K562 (cell line): ENCODE results near the gene ZSCAN22. TPM values are rescaled to one million over a fixed set of nuclear protein-coding genes. Genes with fewer than 3 reads are reported as not detected.

ENCODE experiments used
- BACH1 ChIP-seq: fragments of 200-800 bp; sonication (Bioruptor generic); IDR thresholded peaks from 2 replicates; pipeline ENCODE4 v1.6.1; 2016; ENCODE audit warnings: missing genetic modification characterization, missing compliant biosample characterization
- CBFB ChIP-seq: sonication (generic); formaldehyde crosslinking; IDR thresholded peaks from 2 replicates; pipeline ENCODE4 v1.4.0; 2020; ENCODE audit warnings: mild to moderate bottlenecking, missing genetic modification reagents
- CREBBP ChIP-seq: IDR thresholded peaks from one replicate; pipeline ENCODE4 v1.6.1; 2012; ENCODE audit warnings: low read depth, mild to moderate bottlenecking, control low read depth, inconsistent platforms, low read length
- GATAD2B ChIP-seq: fragments of 450-650 bp; IDR thresholded peaks from 2 replicates; pipeline ENCODE4 v1.6.1; 2017; ENCODE audit warnings: mild to moderate bottlenecking, borderline replicate concordance
- GTF2A2 ChIP-seq: IDR thresholded peaks from 2 replicates; pipeline ENCODE4 v1.6.1; 2016; ENCODE audit warnings: mild to moderate bottlenecking, missing genetic modification characterization, missing compliant biosample characterization
- HDAC8 ChIP-seq: fragments of 450-650 bp; IDR thresholded peaks from 2 replicates; pipeline ENCODE4 v1.6.1; 2016; ENCODE audit warnings: mild to moderate bottlenecking, missing genetic modification characterization, moderate library complexity, missing compliant biosample characterization
- HIVEP1 ChIP-seq: fragments of 250-450 bp; sonication (Bioruptor Pico); IDR thresholded peaks from 2 replicates; pipeline ENCODE4 v1.4.0; 2020; ENCODE audit warnings: mild to moderate bottlenecking
- MBD2 ChIP-seq: sonication (generic); IDR thresholded peaks from 2 replicates; pipeline ENCODE4 v1.6.1; 2016; ENCODE audit warnings: low read depth, borderline replicate concordance
- NUFIP1 ChIP-seq: fragments of 450-650 bp; IDR thresholded peaks from 2 replicates; pipeline ENCODE4 v1.6.1; 2018; ENCODE audit not compliant: partially characterized antibody
- SRSF1 ChIP-seq: fragments of 200-400 bp; formaldehyde crosslinking; IDR thresholded peaks from 2 replicates; pipeline ENCODE4 v1.6.1; 2017; ENCODE audit warnings: mild to moderate bottlenecking, low read depth, low read length, moderate library complexity
- TEAD4 ChIP-seq, 2 experiments: sonication (generic) in 1 of 2; formaldehyde crosslinking in 1 of 2; IDR thresholded peaks; 2 replicates each; pipeline versions ENCODE4 v1.6.1 to v1.8.0; 2012 to 2022; ENCODE audit warnings: borderline replicate concordance in 1 of 2, inconsistent platforms in 1 of 2, low read length in 1 of 2, mild to moderate bottlenecking in 1 of 2, missing genetic modification reagents in 1 of 2
- ZNF41 ChIP-seq: fragments of 250-450 bp; sonication (Bioruptor Pico); conservative IDR thresholded peaks from 2 replicates; pipeline ENCODE4 v1.4.0; 2020; ENCODE audit warnings: mild to moderate bottlenecking
- ZNF717 ChIP-seq: fragments of 250-450 bp; sonication (Bioruptor Pico); IDR thresholded peaks from 2 replicates; pipeline ENCODE4 v1.5.0; 2021
- ZNF764 ChIP-seq: fragments of 250-450 bp; sonication (Bioruptor Pico); IDR thresholded peaks from 2 replicates; pipeline ENCODE4 v1.4.0; 2020; ENCODE audit warnings: low read depth, mild to moderate bottlenecking, moderate library complexity
- ZNF766 ChIP-seq: fragments of 200-800 bp; sonication (Bioruptor generic); conservative IDR thresholded peaks from 2 replicates; pipeline ENCODE4 v1.6.1; 2016; ENCODE audit warnings: missing genetic modification characterization, missing compliant biosample characterization
- polyA plus RNA-seq, 8 experiments: library from polyadenylated mRNA; depleted of rRNA in 4 of 8; stranded (reverse) in 5 of 8; unstranded in 3 of 8; fragments of >200 nt; fragmentation: Nextera tagmentation in 2 of 8; fragmentation: Illumina TruSeq in 1 of 8; extraction: Ambion mirVana in 2 of 8; extraction: Trizol in 1 of 8; gene quantifications; 2 replicates each; pipeline versions ENCODE4 v1.2.1 to v1.2.3, GENCODE V29; 2011 to 2014; ENCODE audit warnings: inconsistent platforms in 1 of 8, missing spikeins in 1 of 8
- total RNA-seq, 7 experiments: library from RNA; depleted of rRNA in 6 of 7; stranded (reverse); fragments of >200 nt in 6 of 7; fragmentation: Illumina TruSeq in 2 of 7; extraction: Trizol in 2 of 7; gene quantifications; 2 replicates each; pipeline versions ENCODE4 v1.2.1 to v1.2.3, GENCODE V29; 2011 to 2021; ENCODE audit warnings: low replicate concordance in 1 of 7
- TF ChIP-seq, protein P1 (sequence below): fragments of 450-650 bp; IDR thresholded peaks from 2 replicates; pipeline ENCODE4 v1.6.1; 2018; ENCODE audit warnings: mild to moderate bottlenecking, low read depth; ENCODE audit not compliant: partially characterized antibody
- TF ChIP-seq, protein P2 (sequence below): fragments of 250-450 bp; sonication (Bioruptor Pico); IDR thresholded peaks from 2 replicates; pipeline ENCODE4 v1.5.0; 2021; ENCODE audit warnings: mild to moderate bottlenecking, borderline replicate concordance
- TF ChIP-seq, protein P3 (sequence below): sonication (generic); formaldehyde crosslinking; IDR thresholded peaks from 2 replicates; pipeline ENCODE4 v1.8.0; 2023; ENCODE audit warnings: mild to moderate bottlenecking, missing genetic modification reagents
- TF ChIP-seq, protein P4 (sequence below): sonication (generic); formaldehyde crosslinking; IDR thresholded peaks from 2 replicates; pipeline ENCODE4 v1.8.1; 2023; ENCODE audit warnings: mild to moderate bottlenecking, missing genetic modification reagents
- TF ChIP-seq, protein P5 (sequence below): fragments of 250-450 bp; sonication (Bioruptor Pico); IDR thresholded peaks from 2 replicates; pipeline ENCODE4 v1.8.0; 2022; ENCODE audit warnings: moderate library complexity, mild to moderate bottlenecking, inconsistent platforms

ZSCAN22 gene
- total and polyA plus RNA-seq, 9 of the 15 experiments (the other 6 are each of a cell fraction or from before 2014, with no cell fraction given), result 0.98 to 5.3 (median 3.0) TPM

DNA sequence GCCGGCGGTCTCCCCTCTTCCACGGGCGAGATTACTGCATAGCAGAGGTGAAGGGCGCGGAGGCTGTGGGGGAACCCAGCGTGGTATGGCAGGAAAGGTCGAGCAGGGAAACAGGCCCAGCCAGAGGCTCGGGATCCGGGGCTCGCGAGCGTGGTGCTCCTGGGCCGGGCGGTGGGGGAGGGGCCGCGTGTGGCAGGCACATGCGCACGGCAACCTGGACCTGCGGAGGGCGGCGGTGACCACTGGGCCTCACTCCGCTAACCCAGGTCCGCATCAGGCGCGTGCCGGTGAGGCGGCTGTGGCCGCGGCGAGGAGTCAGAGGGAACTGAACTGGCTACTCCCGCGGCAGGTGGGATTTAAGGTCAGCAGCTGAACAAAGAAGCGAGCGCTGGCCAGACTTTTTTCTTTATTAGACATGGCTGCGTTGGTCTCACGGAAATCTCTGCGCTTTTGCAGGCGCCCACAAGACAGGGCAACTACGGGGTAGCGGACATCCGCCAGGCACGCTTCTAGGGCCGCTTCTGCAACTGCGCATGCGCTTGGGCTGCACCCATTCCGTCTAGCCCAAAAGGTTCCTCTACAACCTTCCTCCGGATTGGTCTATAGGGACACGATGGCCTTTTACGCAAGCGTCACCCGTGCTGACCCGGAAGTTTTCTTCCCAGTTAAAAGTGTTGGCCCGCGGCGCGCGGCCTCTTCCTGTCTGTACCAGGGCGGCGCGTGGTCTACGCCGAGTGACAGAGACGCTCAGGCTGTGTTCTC, 60.0 kb downstream of the ZSCAN22 start, which contains the start of gene RPS5 (continued):
- TF ChIP-seq, protein P1, sequence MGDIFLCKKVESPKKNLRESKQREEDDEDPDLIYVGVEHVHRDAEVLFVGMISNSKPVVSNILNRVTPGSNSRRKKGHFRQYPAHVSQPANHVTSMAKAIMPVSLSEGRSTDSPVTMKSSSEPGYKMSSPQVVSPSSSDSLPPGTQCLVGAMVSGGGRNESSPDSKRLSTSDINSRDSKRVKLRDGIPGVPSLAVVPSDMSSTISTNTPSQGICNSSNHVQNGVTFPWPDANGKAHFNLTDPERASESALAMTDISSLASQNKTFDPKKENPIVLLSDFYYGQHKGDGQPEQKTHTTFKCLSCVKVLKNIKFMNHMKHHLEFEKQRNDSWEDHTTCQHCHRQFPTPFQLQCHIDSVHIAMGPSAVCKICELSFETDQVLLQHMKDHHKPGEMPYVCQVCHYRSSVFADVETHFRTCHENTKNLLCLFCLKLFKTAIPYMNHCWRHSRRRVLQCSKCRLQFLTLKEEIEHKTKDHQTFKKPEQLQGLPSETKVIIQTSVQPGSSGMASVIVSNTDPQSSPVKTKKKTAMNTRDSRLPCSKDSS, result no peak
- peak; percentile 93 for TF ChIP-seq MBD2
- TF ChIP-seq CBFB (CRISPR knock-in tag), result no peak; the same call in 1 of the 2 replicates
- TF ChIP-seq, protein P2, sequence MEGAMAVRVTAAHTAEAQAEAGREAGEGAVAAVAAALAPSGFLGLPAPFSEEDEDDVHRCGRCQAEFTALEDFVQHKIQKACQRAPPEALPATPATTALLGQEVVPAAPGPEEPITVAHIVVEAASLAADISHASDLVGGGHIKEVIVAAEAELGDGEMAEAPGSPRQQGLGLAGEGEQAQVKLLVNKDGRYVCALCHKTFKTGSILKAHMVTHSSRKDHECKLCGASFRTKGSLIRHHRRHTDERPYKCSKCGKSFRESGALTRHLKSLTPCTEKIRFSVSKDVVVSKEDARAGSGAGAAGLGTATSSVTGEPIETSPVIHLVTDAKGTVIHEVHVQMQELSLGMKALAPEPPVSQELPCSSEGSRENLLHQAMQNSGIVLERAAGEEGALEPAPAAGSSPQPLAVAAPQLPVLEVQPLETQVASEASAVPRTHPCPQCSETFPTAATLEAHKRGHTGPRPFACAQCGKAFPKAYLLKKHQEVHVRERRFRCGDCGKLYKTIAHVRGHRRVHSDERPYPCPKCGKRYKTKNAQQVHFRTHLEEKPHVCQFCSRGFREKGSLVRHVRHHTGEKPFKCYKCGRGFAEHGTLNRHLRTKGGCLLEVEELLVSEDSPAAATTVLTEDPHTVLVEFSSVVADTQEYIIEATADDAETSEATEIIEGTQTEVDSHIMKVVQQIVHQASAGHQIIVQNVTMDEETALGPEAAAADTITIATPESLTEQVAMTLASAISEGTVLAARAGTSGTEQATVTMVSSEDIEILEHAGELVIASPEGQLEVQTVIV, result no peak
- no peak; the same call in 1 of the 2 replicates for TF ChIP-seq ZNF41 (CRISPR knock-in tag)
- peak; percentile 48; the same call in 1 of the 2 replicates for TF ChIP-seq ZNF766 (CRISPR knock-in tag)
- no peak for TF ChIP-seq CREBBP
- no peak for TF ChIP-seq GTF2A2
- no peak for TF ChIP-seq HIVEP1
- no peak for TF ChIP-seq HDAC8 (tag)
- TF ChIP-seq, protein P3, sequence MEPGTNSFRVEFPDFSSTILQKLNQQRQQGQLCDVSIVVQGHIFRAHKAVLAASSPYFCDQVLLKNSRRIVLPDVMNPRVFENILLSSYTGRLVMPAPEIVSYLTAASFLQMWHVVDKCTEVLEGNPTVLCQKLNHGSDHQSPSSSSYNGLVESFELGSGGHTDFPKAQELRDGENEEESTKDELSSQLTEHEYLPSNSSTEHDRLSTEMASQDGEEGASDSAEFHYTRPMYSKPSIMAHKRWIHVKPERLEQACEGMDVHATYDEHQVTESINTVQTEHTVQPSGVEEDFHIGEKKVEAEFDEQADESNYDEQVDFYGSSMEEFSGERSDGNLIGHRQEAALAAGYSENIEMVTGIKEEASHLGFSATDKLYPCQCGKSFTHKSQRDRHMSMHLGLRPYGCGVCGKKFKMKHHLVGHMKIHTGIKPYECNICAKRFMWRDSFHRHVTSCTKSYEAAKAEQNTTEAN (CRISPR knock-in tag), result no peak
- TF ChIP-seq ZNF717 (CRISPR knock-in tag), result 0 out of 2 replicates have a peak, but pooled peaks have one; percentile 58
- no peak for TF ChIP-seq TEAD4 (IDR thresholded peaks at IDR 0.05; ENCODE audit: low read length)
- no peak for TF ChIP-seq TEAD4 (CRISPR knock-in tag; IDR thresholded peaks at IDR 0.05; ENCODE audit: borderline replicate concordance)
- TF ChIP-seq BACH1 (tag), result no peak
- no peak for TF ChIP-seq SRSF1
- TF ChIP-seq, protein P4, sequence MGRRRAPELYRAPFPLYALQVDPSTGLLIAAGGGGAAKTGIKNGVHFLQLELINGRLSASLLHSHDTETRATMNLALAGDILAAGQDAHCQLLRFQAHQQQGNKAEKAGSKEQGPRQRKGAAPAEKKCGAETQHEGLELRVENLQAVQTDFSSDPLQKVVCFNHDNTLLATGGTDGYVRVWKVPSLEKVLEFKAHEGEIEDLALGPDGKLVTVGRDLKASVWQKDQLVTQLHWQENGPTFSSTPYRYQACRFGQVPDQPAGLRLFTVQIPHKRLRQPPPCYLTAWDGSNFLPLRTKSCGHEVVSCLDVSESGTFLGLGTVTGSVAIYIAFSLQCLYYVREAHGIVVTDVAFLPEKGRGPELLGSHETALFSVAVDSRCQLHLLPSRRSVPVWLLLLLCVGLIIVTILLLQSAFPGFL (CRISPR knock-in tag), result no peak
- no peak for TF ChIP-seq NUFIP1
- TF ChIP-seq GATAD2B, result no peak
- TF ChIP-seq, protein P5, sequence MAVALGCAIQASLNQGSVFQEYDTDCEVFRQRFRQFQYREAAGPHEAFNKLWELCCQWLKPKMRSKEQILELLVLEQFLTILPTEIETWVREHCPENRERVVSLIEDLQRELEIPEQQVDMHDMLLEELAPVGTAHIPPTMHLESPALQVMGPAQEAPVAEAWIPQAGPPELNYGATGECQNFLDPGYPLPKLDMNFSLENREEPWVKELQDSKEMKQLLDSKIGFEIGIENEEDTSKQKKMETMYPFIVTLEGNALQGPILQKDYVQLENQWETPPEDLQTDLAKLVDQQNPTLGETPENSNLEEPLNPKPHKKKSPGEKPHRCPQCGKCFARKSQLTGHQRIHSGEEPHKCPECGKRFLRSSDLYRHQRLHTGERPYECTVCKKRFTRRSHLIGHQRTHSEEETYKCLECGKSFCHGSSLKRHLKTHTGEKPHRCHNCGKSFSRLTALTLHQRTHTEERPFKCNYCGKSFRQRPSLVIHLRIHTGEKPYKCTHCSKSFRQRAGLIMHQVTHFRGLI (CRISPR knock-in tag), result no peak
- no peak for TF ChIP-seq ZNF764 (CRISPR knock-in tag)
